SW480 (cell line): ENCODE results near the gene ZBP1.
A peak's percentile ranks its signal among the peaks of the same experiment; 100 is the strongest.

Experiments used
- DNase-seq: peaks from one replicate; pipeline ENCODE4 v3.0.0-alpha.2; 2016; ENCODE audit warnings: low spot score

Gene ZBP1, protein sequence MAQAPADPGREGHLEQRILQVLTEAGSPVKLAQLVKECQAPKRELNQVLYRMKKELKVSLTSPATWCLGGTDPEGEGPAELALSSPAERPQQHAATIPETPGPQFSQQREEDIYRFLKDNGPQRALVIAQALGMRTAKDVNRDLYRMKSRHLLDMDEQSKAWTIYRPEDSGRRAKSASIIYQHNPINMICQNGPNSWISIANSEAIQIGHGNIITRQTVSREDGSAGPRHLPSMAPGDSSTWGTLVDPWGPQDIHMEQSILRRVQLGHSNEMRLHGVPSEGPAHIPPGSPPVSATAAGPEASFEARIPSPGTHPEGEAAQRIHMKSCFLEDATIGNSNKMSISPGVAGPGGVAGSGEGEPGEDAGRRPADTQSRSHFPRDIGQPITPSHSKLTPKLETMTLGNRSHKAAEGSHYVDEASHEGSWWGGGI

DNA sequence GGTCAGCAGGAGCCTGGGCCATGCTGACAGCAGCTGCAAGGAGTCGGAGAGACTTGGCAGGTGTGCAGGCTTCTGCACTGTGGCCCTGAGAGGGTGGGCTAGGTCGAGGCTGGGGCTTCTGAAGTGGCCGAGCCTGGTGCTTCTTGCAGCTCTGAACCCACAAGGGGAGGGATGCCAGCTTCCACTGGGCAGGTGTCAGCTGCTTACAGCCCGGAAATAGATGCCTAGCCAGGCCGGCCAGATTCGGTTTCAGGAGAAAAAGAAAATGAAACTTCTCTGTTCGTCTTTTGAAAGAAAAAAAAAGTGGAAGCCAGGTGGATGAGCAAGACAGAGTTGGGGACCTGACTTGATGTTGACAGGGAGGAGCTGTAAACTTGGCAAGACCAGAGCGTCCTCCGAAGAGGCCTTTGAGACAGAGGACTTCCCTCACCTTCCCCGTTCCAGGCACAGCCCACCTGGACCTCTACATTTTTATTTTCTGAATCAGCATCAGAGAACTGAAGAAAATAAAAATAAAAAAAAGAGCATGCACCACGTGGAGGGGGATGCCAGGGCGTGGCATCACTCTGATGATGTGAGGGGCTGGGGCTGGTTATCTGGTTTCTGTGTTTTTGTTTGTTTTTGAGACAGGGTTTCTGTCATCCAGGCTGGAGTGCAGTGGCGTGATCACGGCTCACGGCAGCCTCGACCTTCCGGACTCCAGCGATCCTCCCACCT, at the start of gene ZBP1:
Gene ZBP1 (minus strand): TSS at position 153 of the 717 bp plus-strand sequence. CDS start 131 bp downstream, at position 22.
- peak; percentile 41 for DNase-seq

DNA sequence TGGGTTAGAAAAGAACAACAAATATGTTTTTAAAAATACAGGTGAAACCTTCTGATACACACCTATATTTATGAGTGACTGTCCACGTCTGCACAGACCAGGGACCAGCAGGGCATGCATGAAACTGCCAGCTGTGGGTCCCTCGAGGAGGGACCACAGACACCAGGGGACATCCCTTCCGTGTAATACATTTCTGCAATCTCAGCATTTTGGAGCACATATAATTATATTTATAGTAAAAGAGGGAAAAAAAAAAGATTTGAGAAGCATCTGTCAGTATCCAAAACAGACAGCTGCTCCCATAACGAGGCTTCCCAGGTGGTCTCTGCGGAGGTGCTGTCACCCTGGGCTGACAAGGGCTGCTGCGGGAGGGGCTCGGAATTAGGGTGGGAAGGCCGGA, 49.4 kb upstream of the ZBP1 start:
- no peak for DNase-seq

DNA sequence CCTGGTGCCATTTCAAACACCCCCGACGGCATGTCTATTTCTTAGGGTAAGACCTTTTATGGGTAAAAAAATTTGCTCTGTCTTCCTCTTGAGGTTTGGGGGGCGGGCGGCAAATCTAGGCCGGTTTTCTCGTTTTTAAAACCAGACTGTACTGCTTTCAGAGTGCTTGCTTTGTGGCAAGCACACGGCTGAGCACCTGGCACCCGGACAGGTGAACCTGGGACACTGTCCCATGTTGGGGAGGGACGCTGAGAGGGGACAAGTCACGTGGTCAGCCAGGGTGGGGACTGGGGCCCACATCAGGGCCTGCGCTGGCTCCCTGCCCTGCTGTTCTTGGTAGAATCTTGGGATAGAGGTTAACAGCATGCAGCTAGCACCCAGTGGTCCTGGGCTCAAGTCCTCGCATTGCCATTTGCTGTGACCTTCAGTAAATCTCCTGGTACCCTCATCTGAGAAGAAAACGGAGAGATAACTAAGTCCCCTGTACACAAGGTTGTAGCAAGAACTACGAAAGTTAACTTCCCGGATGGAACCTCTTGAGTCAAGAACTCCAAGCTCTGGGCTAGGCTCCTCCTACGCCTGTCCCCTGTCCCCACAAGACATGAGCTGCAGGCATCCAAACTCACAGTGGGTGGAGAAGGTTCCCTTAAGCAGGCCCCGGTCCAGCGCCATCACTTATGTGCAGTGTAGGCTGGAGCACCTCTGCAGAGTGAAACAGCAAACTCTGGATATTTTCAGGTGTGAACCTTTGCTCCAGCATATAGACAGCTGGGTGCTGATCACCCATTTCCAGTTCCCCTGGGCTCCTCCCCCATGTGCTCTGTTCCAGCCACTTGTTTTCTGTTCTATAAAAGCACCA, 47.9 kb upstream of the ZBP1 start:
- no peak for DNase-seq

DNA sequence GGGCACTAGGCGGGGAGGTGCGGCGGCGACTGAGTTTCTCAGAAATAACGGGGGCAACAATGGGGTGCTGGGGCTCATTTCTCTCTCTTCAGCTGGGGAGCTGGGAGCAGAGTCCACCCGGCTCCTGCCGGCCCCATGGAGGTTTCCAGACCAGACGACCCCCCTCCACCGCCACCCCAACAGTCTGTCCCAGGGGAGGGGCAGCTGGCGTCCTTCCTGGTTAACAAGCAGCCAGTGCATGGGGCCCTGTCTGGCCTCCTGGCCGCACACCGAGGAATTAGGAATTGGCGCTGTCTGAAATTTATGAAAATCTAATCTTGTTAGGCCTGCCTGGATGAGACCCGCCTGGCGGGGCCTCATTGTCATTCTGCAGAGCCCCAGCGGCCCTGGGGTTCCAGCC, 47.2 kb upstream of the ZBP1 start:
- DNase-seq: no peak

DNA sequence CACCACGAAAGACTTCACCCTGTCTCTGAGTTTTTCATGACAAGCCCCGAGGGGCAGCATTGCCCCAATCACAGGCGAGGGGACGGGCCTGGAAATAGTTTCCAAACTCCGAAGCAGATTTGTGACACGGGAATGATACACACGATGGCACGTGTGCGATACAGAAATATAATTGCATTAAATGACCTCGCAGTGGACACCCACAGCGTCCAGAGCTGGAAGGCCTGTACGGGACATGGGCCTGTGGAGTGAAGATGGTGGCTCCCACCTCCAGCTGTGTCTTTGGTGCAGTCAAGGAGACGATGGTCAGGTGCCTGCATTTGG, 46.6 kb upstream of the ZBP1 start:
- DNase-seq: no peak

DNA sequence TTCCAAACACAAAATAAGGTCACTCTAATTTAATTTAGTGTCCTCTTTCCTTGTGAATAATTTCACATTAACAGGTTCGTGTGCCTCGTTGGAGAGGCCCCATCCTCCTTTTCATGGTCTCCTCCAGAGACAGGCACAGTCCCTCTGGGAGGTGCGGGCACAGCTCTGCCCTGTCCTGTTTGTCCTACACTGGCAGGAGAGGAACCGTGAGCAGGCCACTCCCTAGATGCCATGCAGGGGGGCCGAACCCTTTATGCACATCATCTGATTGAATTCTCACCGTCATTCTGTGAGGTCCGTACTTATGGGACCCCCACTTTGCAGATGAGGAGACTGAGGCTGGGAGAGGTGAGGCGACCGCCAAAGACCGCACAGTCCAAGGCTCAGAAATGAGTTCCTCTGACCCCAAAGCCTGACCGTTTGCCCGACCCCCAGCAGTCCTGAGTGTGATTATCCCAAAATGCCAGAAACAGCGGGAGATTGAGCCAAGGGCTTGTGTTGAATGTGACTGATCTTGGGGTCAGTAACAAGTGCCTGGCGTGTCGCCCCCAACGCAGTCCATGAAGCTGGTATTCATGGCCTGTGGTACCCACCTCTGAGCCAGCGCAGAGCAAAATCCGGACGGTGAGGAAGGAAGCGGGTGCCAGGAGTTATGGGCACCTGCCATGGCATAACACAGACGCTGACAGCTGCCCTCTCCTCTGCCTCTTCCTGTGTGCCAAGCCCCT, 46.0 kb upstream of the ZBP1 start:
- no peak for DNase-seq

DNA sequence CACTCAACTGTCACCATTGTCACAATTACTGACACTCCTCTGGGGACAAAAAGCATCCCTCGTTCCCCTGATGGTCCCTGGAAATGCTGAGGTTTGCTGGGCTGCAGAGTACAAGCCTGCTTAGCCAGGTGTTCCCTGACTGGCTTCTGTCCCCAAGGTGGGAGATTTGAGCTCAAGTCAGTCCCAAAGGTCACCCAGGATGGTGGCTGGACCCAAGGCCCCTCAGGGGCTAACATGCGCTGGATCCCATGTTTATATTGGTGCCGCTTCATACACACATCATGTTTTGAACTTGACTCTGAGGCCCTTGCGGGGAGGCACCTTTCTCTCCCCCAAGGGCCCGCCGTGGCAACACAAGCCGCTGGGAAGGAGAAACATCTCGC, 45.4 kb upstream of the ZBP1 start:
- no peak for DNase-seq

DNA sequence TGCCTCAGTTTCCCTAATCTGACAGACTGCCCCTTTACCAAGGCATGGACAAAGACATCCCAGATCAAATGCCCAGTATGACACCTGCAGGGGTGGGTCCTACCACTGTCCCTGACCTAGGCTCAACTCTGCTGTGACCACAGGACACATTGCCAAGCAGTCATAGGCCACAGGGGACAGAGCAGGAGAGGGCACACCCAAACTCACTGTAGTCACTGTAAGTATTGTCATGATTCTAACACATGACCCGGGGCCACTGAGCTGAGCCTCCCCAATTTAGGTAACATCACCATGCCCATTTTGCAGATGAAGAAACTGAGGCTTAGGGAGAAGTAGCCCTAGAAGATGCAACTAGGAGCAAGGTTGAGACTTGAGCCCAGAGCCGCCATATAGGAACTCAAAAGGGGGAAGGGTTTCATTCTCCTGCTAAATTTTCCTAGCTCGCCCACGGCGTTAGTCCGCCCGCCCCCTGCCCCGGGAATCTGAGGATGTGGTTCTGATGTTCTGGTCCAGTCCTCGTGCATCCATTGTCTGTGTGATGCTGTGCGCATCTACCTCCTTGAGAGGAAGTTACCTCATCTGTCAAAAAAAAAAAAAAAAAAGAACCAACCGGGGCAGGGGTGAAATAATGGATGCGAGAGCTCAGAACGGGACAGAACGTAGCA, 44.8 kb upstream of the ZBP1 start:
- DNase-seq: no peak

DNA sequence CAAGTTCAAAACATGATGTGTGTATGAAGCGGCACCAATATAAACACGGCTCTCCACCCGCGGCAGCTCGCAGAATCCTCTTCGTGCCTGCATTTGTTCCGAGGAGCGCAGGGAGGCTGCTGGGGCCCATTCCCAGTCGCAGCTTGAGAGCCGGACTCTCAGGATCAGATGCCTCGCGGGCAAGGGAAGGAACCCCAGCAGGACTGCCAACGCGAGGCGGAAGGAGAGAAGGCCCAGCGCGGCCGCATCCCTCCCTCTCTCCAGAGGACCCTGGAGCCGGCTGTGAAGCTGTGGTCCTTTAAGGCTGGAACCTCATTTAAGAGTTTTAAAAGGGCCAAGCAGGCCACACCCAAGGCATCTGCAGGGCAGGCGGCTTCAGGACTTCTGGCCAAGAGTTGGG, 44.2 kb upstream of the ZBP1 start:
- no peak for DNase-seq

DNA sequence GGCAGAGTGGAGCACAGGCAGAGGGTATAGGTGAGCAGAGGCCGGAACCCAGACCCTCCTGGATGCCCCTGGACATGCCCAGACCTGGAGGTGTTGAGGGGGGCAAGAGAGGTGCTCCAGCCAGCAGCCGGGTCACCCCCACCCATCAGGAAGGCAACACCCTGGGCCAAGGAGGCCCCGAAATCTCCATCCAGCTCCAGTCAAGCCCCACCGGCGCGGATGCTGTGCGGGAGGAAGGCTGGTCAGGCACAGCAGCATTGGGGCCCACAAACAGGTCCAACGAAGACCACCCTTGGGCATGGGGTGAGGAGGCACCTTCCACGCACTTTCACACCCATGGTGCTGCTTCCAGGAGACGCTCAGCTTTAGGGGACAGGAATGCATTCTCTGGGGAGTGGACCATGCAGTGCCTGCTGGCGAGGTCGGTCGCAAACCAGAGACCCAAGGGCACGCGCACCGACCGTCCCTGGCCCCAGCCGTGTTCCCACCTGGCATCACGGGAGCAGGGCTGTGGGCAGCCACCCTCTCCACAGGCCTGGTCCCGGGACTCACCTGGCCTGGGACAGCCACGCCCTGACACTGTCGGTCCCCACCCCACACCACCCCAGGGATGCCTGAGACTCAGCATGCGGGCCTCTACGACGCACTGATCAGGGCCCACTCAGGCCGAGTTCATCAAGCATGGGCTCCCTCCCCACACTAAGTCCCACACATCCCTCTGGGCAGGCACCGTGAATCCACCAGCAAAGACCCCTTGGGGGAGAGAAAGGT, 43.6 kb upstream of the ZBP1 start:
- no peak for DNase-seq

DNA sequence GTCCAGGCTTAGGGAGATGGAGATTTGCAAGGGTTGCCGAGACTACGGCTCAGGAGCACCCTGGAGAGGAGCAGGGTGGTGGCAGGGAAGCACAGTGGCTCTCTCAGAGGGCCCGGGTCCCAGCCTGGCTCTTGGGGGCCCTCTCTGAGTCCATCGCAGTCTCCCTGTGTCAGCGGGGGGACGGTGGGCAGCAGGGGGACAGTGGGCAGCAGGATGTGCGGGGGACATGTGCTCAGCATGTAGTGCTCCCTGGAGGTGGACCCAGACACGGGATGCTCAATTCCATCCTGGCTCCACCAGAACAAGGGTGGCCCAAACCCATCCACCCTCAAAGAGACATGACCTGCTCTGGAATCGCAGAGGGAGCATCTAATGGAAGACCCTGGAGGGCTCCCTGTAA, 43.0 kb upstream of the ZBP1 start:
- no peak for DNase-seq

DNA sequence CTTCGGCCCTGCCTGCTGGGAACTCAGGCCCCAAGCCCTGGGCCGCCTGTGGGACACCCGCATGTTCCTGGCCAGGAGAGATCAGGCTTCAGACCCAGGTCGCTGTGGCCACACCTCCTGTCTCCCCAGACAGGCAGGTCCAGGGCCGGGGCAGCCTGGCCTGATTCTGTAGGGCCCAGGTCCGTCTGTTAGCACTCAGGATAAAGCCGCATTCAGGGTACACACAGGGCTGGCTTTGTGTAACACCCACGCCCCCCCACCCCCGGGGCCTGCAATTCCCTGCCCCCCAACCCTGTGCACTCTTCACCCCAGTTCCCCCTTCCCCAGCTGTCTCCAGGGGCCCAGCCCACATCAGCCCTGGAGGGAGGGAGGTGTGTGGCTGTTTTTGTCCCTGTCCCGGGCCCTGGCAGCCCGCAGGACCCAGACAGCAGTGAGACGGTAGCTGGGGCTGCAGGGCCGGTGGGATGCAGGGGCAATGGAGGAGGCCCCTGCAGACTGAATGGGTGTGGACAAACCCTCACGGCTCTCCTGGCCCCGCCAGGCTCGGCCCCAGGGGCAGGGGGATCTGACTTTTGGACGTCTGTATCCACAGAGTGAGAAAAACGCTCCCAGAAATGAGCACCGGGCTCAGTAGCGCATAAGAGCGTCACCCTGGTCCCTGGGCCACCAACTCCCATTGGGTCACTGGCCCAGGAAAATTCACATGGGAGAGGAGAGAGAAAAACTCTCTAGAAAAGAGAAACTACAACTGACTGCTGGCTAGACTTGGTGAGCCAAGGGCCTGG, 42.4 kb upstream of the ZBP1 start:
- DNase-seq: no peak

DNA sequence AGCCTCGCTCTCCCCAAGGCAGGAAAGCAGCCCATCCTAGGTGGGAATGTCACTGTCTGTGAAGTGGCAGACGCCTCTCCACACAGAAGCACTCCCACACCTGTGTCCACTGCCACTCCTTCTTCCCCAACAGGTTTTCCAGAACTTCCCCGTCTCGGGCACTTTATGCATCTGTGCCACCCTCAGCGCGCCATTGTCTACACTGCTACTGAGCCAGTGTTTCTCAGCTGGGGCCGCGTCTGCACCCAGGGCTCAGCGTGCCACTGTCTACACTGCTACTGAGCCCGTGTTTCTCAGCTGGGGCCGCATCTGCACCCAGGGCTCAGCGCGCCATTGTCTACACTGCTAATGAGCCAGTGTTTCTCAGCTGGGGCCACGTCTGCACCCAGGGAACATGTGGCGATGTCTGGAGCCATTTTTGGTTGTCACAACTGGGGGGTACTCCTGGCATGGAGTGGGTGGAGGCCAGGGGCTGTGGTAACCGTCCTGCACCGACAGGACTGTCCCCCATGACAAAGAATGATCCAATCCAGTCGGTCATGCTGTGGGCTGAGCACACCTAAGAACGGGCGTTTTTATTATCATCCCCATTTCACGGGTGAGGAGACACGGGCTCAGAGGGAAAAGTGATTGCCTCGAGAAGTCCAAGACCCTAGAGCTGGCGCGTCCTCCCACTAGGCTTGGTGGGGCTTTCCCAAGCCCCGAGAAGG, 41.7 kb upstream of the ZBP1 start:
- DNase-seq: no peak

DNA sequence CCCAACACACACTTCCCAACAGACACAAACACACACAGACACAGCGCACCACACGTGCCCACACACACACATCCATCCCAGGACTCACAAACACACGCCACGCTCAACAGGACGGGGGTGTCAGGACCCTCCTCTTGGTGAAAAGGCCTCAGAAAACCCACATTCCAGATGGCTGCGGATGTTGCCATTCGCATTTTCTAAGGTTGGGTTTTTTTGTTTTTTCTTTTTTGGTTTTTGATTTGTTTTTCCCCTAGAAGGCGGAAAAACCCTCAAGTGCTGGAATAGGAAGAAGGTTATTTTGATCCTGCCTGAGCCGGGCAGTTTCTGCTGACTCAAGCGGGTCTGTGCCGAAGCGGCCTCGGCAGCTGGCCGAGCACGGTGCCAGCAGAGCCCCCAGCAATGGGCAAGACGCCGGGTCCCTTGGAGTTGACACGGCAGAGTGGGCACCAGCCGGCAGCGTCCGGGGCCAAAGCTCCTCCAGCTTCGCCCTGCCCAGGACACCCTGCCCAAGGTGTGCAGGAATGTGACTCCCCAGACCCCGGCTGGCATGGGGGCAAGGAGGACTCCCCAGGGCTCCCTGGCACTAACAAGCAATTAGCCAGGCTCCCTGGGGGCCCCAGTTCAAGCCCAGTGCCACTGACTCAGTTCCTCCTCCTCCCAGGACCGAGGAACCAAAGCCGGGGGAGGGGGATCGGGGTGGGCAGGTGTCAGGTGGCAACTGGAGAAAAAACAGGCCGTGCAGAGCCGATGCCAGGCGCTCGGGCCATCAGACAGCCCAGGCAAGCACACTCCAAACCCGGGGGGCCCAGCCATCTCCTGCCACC, 40.9 kb upstream of the ZBP1 start:
- no peak for DNase-seq

DNA sequence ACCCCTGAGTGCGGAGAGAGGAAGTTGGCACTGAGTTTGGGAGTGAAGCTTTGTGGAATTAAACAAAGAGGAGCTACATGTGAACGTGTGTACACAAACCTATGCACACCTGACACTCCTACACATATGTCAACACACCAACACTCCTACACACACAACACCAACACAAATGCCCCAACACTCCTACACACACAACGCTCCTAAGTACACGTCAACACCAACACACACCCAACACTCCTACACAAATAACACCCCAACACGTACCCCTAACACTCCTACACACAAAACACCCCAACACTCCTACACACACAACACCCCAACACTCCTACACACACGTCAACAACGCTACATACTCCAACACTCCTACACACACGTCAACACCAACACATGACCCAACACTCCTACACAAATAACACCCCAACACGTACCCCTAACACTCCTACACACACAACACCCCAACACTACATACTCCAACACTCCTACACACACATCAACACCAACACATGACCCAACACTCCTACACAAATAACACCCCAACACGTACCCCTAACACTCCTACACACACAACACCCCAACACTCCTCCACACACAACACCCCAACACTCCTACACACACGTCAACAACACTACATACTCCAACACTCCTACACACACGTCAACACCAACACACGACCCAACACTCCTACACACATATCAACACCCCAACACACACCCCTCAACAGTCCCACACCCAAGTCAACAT, 40.1 kb upstream of the ZBP1 start:
- DNase-seq: no peak

DNA sequence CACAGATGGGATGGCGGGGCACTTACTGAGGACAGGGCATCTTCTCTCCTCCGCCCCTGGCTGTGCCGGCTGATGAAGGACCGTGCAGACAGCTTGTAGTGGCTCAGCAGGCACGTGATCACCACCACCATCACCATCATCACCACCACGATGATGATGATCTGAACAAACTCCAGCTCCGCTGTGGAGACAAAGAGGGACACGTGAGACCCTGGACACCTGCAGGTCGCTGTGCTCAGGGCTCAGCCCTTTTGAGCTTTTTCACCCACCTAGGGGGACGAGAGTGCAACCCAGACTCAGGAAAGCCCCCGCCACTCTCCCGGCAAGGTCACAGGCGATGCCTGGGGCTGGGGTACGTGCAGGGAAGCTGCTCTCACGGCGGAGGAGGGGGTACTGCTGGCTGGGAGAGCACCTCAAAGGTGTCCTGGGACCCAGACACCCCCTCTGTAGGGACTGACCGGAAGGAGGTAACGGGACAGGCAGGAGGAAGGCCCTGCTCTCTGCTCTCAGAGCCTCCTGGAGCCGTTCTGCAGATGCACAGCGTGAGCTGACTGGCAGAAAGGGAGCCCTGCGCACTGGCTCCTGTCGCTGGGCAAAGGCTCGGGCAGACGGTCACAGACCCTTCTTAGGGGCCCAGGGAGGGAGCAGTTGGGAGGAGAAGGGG, 39.4 kb upstream of the ZBP1 start:
- no peak for DNase-seq

DNA sequence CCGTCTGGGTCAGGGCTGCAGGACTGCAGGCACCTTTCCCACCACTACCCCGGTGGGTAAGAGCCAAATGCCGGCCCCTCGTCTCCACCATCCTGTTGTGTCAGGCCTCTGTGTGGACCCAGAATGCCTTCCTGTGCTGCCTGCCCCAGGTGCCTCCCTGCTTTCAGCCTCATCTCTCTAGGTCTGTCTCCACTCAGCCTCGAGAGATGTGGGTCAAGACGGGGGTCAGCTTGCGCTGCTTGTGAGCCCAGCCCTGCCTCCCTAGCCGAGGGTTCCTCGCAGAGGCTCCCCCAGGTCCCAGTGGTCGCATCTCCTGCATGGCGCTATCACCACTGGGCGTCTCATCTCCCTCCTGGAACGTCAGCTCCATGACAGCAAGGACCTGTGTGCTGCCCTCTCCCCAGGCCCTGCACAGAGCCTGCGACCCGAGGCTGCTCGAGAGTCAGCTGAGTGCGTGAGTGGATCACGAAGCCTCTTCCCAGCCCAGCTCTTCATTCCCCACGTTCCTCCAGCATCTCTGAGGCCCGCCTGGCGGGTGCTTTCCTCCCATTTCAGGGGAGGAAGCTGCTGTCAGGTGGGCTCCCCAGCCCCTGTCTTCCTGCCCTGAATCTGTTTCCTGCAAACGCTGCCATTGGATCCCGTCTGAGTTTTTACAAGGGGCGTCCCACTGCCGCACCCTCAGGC, 38.7 kb upstream of the ZBP1 start:
- no peak for DNase-seq
